K562 (cell line): Measurements from ENCODE around the gene SLC29A2. TPM values are rescaled to one million over a fixed set of nuclear protein-coding genes. Genes with fewer than 3 reads are reported as not detected.

Experiments used
- CREM ChIP-seq: IDR thresholded peaks from 2 replicates; pipeline ENCODE4 v1.6.1; 2014; ENCODE audit warnings: antibody characterized with exemption, low read depth
- E2F8 ChIP-seq: fragments of 450-650 bp; IDR thresholded peaks from 2 replicates; pipeline ENCODE4 v1.7.1; 2018; ENCODE audit warnings: mild to moderate bottlenecking, low read depth; ENCODE audit not compliant: partially characterized antibody
- EGR1 ChIP-seq: fragments of 450-650 bp; conservative IDR thresholded peaks from 2 replicates; pipeline ENCODE4 v1.6.1; 2017; ENCODE audit warnings: mild to moderate bottlenecking
- ETS1 ChIP-seq: conservative IDR thresholded peaks from 2 replicates; pipeline ENCODE4 v1.6.1; 2011; ENCODE audit warnings: low read depth, mild to moderate bottlenecking, low read length; ENCODE audit not compliant: control insufficient read depth
- GATAD2A ChIP-seq: fragments of 450-650 bp; IDR thresholded peaks from 2 replicates; pipeline ENCODE4 v1.6.1; 2017
- KHSRP ChIP-seq: fragments of 450-650 bp; IDR thresholded peaks from 2 replicates; pipeline ENCODE4 v1.6.1; 2017
- LEF1 ChIP-seq: fragments of 450-650 bp; IDR thresholded peaks from 2 replicates; pipeline ENCODE4 v1.6.1; 2016; ENCODE audit warnings: mild to moderate bottlenecking
- MED1 ChIP-seq: sonication (generic); formaldehyde crosslinking; IDR thresholded peaks from 2 replicates; pipeline ENCODE4 v1.8.1; 2023; ENCODE audit warnings: missing genetic modification reagents, borderline replicate concordance
- NCOR1 ChIP-seq: fragments of 450-650 bp; IDR thresholded peaks from 2 replicates; pipeline ENCODE4 v1.6.1; 2016; ENCODE audit warnings: mild to moderate bottlenecking, moderate library complexity
- RBM14 ChIP-seq: fragments of 200-400 bp; formaldehyde crosslinking; IDR thresholded peaks from 2 replicates; pipeline ENCODE4 v1.6.1; 2018; ENCODE audit warnings: low read depth, mild to moderate bottlenecking, low read length, moderate library complexity, borderline replicate concordance; ENCODE audit not compliant: insufficient read depth
- TAL1 ChIP-seq: fragments of 450-650 bp; IDR thresholded peaks from 2 replicates; pipeline ENCODE4 v1.6.1; 2016; ENCODE audit warnings: mild to moderate bottlenecking
- TEAD1 ChIP-seq, 2 experiments: fragments of 450-650 bp in 1 of 2; sonication (generic) in 1 of 2; formaldehyde crosslinking; IDR thresholded peaks; 2 replicates each; pipeline versions ENCODE4 v1.4.0 to v1.8.0; 2020 to 2022; ENCODE audit warnings: mild to moderate bottlenecking in 2 of 2, missing genetic modification reagents in 1 of 2
- TRIM25 ChIP-seq: fragments of 450-650 bp; IDR thresholded peaks from 2 replicates; pipeline ENCODE4 v1.7.0; 2016; ENCODE audit warnings: borderline replicate concordance
- YBX1 ChIP-seq: fragments of 450-650 bp; IDR thresholded peaks from 2 replicates; pipeline ENCODE4 v1.7.1; 2016; ENCODE audit warnings: mild to moderate bottlenecking
- ZBED1 ChIP-seq: IDR thresholded peaks from 2 replicates; pipeline ENCODE4 v1.6.1; 2014
- ZBTB5 ChIP-seq: fragments of 450-650 bp; IDR thresholded peaks from 2 replicates; pipeline ENCODE4 v1.6.1; 2017; ENCODE audit warnings: antibody characterized with exemption
- ZEB2 ChIP-seq: fragments of 450-650 bp; IDR thresholded peaks from 2 replicates; pipeline ENCODE4 v1.6.1; 2016
- ZNF239 ChIP-seq: fragments of 250-450 bp; sonication (Bioruptor Pico); IDR thresholded peaks from 2 replicates; pipeline ENCODE4 v1.4.0; 2020; ENCODE audit warnings: mild to moderate bottlenecking
- ZNF75A ChIP-seq: fragments of 450-650 bp; formaldehyde crosslinking; IDR thresholded peaks from 2 replicates; pipeline ENCODE4 v1.4.0; 2020; ENCODE audit warnings: mild to moderate bottlenecking
- polyA plus RNA-seq, 8 experiments: library from polyadenylated mRNA; depleted of rRNA in 4 of 8; stranded (reverse) in 5 of 8; unstranded in 3 of 8; fragments of >200 nt; fragmentation: Nextera tagmentation in 2 of 8; fragmentation: Illumina TruSeq in 1 of 8; extraction: Ambion mirVana in 2 of 8; extraction: Trizol in 1 of 8; gene quantifications; 2 replicates each; pipeline versions ENCODE4 v1.2.1 to v1.2.3, GENCODE V29; 2011 to 2014; ENCODE audit warnings: inconsistent platforms in 1 of 8, missing spikeins in 1 of 8
- total RNA-seq, 7 experiments: library from RNA; depleted of rRNA in 6 of 7; stranded (reverse); fragments of >200 nt in 6 of 7; fragmentation: Illumina TruSeq in 2 of 7; extraction: Trizol in 2 of 7; gene quantifications; 2 replicates each; pipeline versions ENCODE4 v1.2.1 to v1.2.3, GENCODE V29; 2011 to 2021; ENCODE audit warnings: low replicate concordance in 1 of 7

SLC29A2 gene
- total and polyA plus RNA-seq, 9 of the 15 experiments (the other 6 are each of a cell fraction or from before 2014, with no cell fraction given), result 2.4 to 48.6 (median 14.2) TPM

GRCh38 chr11:66328302-66329144, 43.0 kb downstream of the SLC29A2 start (continued):
- TF ChIP-seq GATAD2A (peak; percentile 83; the same call in 1 of the 2 replicates), CREM (no peak; the same call in 1 of the 2 replicates), RBM14 (no peak), ETS1 (0 out of 2 replicates have a peak, but pooled peaks have one; percentile 31), ZBTB5 (no peak), ZBED1 (no peak), TRIM25 (no peak), YBX1 (no peak), E2F8 (peak; percentile 42), ZNF239 (CRISPR knock-in tag) (no peak), KHSRP (no peak), ZNF75A (no peak), EGR1 (no peak), TAL1 (no peak), LEF1 (0 out of 2 replicates have a peak, but pooled peaks have one; percentile 24), MED1 (CRISPR knock-in tag) (no peak), NCOR1 (no peak), ZEB2 (no peak), TEAD1 (CRISPR knock-in tag; IDR thresholded peaks at IDR 0.05) (peak; percentile 97 to 100)
